Pericardium fibroblast (primary cell): Measurements from ENCODE around the gene TMEM260. TPM values are rescaled to one million over a fixed set of nuclear protein-coding genes. Genes with fewer than 3 reads are reported as not detected.

Experiments used
- total RNA-seq: library from RNA; depleted of rRNA; stranded (reverse); fragments of >200 nt; gene quantifications from 2 replicates; pipeline ENCODE4 v1.2.3, GENCODE V29; 2015

The TMEM260 gene
- 10.9 and 13.0 TPM in 2 replicates for total RNA-seq

DNA sequence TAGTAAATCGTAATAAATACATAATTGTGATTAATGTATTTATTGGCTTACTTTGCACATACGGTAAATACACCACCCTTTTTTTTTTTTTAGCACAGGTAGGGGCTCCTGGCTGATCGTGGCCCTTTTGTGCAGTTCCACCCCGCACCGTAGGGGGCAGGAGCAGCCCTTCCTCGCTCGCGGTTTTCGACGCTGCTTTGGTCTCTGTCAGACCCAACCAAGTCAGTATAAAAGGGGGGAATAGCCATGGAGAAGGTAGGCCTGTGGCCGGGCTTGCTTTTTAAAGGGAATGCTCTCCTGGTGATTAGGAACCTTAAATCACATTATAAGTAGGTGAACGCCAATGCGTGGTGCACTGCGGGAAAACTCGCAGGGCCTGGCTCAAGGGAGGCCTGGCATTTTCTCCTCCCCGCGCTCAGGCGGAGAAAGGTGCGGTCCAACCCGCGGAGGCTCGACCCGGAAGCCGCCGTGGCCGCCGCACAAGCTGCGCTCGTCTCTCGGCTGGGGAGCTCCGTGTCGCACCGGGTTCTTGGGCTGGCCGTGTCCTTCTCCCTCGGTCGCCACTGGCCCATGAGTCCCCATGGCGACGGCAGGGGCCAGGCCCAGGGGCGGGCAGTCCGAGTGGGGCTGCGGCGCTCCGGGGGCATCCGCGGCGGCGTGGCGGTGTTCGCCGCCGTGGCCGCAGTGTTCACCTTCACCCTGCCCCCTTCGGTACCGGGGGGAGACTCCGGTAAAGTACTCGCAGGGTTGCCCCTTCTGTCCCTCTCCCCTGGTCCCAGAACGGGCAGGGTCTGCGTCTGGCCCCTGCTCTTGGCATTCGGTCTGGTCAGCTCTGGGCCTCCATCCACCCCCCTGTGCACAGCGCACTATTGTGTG lies at the start of gene TMEM260:
TSS of gene TMEM260 (plus strand) at position 454 of the 876 bp plus-strand sequence. CDS start at position 571, 117 bp downstream.

Other genes starting within 250 kb of the TMEM260 start
- gene OTX2, start 230.7 kb downstream of the TMEM260 start, total RNA-seq = not detected in 2 replicates